K562 (cell line): ENCODE results near the gene PDE8A.

Experiments used
- CHCHD3 ChIP-seq: fragments of 250-450 bp; sonication (Bioruptor Pico); IDR thresholded peaks from 2 replicates; pipeline ENCODE4 v2.1.2; 2022; ENCODE audit warnings: mild to moderate bottlenecking
- CREB1 ChIP-seq, 2 experiments: sonication (generic) in 1 of 2; formaldehyde crosslinking in 1 of 2; IDR thresholded peaks; 2 replicates each; pipeline versions ENCODE4 v1.6.1 to v1.8.0; 2012 to 2022; ENCODE audit warnings: inconsistent platforms in 1 of 2, mild to moderate bottlenecking in 1 of 2, missing genetic modification reagents in 1 of 2, moderate library complexity in 1 of 2
- EGR1 ChIP-seq: fragments of 450-650 bp; conservative IDR thresholded peaks from 2 replicates; pipeline ENCODE4 v1.6.1; 2017; ENCODE audit warnings: mild to moderate bottlenecking
- PCBP1 ChIP-seq: fragments of 200-400 bp; formaldehyde crosslinking; IDR thresholded peaks from 2 replicates; pipeline ENCODE4 v1.6.1; 2018; ENCODE audit warnings: mild to moderate bottlenecking, low read depth, low read length; ENCODE audit not compliant: poor library complexity, severe bottlenecking
- POLR2AphosphoS5 ChIP-seq: IDR thresholded peaks from 2 replicates; pipeline ENCODE4 v1.6.1; 2011; ENCODE audit warnings: mild to moderate bottlenecking, low read depth, low read length, moderate library complexity; ENCODE audit not compliant: control insufficient read depth, insufficient read depth
- RAD21 ChIP-seq, 2 experiments: fragments of 250-450 bp in 1 of 2; fragments of 450-650 bp in 1 of 2; sonication (Bioruptor Pico) in 1 of 2; formaldehyde crosslinking in 1 of 2; IDR thresholded peaks in 1 of 2; conservative IDR thresholded peaks in 1 of 2; 2 replicates each; pipeline versions ENCODE4 v1.4.0 to v1.8.0; 2020 to 2022; ENCODE audit warnings: mild to moderate bottlenecking in 2 of 2, moderate library complexity in 1 of 2
- RFX5 ChIP-seq: IDR thresholded peaks from 2 replicates; pipeline ENCODE4 v1.6.1; 2011; ENCODE audit warnings: low read depth, mild to moderate bottlenecking, improper control_type of control experiment, low read length
- ZNF121 ChIP-seq: sonication (generic); formaldehyde crosslinking; conservative IDR thresholded peaks from 2 replicates; pipeline ENCODE4 v1.8.0; 2022; ENCODE audit warnings: missing genetic modification reagents
- ZNF174 ChIP-seq: fragments of 250-450 bp; sonication (Bioruptor Pico); IDR thresholded peaks from 2 replicates; pipeline ENCODE4 v1.4.0; 2020; ENCODE audit warnings: mild to moderate bottlenecking
- TF ChIP-seq, protein P1 (sequence below), 3 experiments: IDR thresholded peaks in 2 of 3; conservative IDR thresholded peaks in 1 of 3; 2 replicates each; pipeline ENCODE4 v1.5.1; 2011 to 2012; ENCODE audit warnings: low read length in 3 of 3, mild to moderate bottlenecking in 3 of 3, control low read depth in 2 of 3, improper control_type of control experiment in 1 of 3, inconsistent platforms in 1 of 3, low read depth in 1 of 3, mixed read lengths in 1 of 3, moderate library complexity in 1 of 3; ENCODE audit not compliant: insufficient read depth in 2 of 3
- TF ChIP-seq, protein P2 (sequence below): sonication (generic); formaldehyde crosslinking; IDR thresholded peaks from 2 replicates; pipeline ENCODE4 v1.5.0; 2020; ENCODE audit warnings: missing genetic modification reagents
- TF ChIP-seq, protein P3 (sequence below): fragments of 250-450 bp; sonication (Bioruptor Pico); IDR thresholded peaks from 2 replicates; pipeline ENCODE4 v1.8.0; 2021; ENCODE audit warnings: mild to moderate bottlenecking, moderate library complexity
- TF ChIP-seq, protein P4 (sequence below): sonication (generic); formaldehyde crosslinking; IDR thresholded peaks from 2 replicates; pipeline ENCODE4 v1.8.0; 2022; ENCODE audit warnings: missing genetic modification reagents, mild to moderate bottlenecking, borderline replicate concordance

DNA sequence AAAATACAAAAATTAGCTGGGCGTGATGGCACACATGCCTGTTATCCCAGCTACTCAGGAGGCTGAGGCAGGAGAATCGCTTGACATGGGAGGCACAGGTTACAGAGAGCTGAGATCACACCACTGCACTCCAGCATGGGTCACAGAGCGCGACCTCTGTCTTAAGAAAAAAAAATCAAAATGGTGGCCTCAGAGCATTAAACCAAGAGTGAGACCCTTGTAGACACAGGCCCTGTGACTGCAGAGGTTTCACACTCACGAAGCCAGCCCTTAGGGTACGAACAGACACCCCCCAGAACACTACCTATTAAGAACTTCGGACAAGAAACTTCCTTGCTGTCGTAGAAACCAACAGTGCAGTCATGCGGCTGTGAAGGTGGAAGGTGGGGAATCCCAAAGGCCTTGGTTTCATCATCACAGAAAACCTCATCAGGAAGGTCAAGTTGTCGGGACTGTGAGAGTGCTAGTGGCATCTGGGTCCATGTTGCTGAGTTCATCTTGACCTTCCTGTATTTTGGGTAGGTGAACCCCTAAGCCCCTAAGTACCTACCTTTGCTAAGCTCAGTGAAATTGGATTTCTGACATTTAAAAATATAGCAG, 4.8 kb upstream of the PDE8A start:
- TF ChIP-seq PCBP1: no peak
- TF ChIP-seq, protein P1, sequence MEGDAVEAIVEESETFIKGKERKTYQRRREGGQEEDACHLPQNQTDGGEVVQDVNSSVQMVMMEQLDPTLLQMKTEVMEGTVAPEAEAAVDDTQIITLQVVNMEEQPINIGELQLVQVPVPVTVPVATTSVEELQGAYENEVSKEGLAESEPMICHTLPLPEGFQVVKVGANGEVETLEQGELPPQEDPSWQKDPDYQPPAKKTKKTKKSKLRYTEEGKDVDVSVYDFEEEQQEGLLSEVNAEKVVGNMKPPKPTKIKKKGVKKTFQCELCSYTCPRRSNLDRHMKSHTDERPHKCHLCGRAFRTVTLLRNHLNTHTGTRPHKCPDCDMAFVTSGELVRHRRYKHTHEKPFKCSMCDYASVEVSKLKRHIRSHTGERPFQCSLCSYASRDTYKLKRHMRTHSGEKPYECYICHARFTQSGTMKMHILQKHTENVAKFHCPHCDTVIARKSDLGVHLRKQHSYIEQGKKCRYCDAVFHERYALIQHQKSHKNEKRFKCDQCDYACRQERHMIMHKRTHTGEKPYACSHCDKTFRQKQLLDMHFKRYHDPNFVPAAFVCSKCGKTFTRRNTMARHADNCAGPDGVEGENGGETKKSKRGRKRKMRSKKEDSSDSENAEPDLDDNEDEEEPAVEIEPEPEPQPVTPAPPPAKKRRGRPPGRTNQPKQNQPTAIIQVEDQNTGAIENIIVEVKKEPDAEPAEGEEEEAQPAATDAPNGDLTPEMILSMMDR (IDR thresholded peaks at IDR 0.05 in 2 of 3, conservative IDR thresholded peaks at IDR 0.05 in 1 of 3; ENCODE audit: insufficient read depth in 2 of 3, low read depth in 1 of 3, low read length in 3 of 3): no peak
- no peak for TF ChIP-seq CREB1 (IDR thresholded peaks at IDR 0.05)
- no peak for TF ChIP-seq CREB1 (CRISPR knock-in tag; IDR thresholded peaks at IDR 0.05)
- TF ChIP-seq ZNF174 (CRISPR knock-in tag): no peak
- no peak for TF ChIP-seq RAD21 (CRISPR knock-in tag; conservative IDR thresholded peaks at IDR 0.05 in 1 of 2, IDR thresholded peaks at IDR 0.05 in 1 of 2)
- TF ChIP-seq, protein P2, sequence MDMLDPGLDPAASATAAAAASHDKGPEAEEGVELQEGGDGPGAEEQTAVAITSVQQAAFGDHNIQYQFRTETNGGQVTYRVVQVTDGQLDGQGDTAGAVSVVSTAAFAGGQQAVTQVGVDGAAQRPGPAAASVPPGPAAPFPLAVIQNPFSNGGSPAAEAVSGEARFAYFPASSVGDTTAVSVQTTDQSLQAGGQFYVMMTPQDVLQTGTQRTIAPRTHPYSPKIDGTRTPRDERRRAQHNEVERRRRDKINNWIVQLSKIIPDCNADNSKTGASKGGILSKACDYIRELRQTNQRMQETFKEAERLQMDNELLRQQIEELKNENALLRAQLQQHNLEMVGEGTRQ (CRISPR knock-in tag): no peak
- no peak for TF ChIP-seq POLR2AphosphoS5
- TF ChIP-seq RFX5: no peak
- TF ChIP-seq, protein P3, sequence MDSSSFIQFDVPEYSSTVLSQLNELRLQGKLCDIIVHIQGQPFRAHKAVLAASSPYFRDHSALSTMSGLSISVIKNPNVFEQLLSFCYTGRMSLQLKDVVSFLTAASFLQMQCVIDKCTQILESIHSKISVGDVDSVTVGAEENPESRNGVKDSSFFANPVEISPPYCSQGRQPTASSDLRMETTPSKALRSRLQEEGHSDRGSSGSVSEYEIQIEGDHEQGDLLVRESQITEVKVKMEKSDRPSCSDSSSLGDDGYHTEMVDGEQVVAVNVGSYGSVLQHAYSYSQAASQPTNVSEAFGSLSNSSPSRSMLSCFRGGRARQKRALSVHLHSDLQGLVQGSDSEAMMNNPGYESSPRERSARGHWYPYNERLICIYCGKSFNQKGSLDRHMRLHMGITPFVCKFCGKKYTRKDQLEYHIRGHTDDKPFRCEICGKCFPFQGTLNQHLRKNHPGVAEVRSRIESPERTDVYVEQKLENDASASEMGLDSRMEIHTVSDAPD (CRISPR knock-in tag): no peak
- TF ChIP-seq, protein P4, sequence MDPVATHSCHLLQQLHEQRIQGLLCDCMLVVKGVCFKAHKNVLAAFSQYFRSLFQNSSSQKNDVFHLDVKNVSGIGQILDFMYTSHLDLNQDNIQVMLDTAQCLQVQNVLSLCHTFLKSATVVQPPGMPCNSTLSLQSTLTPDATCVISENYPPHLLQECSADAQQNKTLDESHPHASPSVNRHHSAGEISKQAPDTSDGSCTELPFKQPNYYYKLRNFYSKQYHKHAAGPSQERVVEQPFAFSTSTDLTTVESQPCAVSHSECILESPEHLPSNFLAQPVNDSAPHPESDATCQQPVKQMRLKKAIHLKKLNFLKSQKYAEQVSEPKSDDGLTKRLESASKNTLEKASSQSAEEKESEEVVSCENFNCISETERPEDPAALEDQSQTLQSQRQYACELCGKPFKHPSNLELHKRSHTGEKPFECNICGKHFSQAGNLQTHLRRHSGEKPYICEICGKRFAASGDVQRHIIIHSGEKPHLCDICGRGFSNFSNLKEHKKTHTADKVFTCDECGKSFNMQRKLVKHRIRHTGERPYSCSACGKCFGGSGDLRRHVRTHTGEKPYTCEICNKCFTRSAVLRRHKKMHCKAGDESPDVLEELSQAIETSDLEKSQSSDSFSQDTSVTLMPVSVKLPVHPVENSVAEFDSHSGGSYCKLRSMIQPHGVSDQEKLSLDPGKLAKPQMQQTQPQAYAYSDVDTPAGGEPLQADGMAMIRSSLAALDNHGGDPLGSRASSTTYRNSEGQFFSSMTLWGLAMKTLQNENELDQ (CRISPR knock-in tag): no peak
- no peak for TF ChIP-seq ZNF121 (CRISPR knock-in tag)
- no peak for TF ChIP-seq CHCHD3
- TF ChIP-seq EGR1: no peak
